ENCODE data around the gene KLHL8.

Gene KLHL8

DNA sequence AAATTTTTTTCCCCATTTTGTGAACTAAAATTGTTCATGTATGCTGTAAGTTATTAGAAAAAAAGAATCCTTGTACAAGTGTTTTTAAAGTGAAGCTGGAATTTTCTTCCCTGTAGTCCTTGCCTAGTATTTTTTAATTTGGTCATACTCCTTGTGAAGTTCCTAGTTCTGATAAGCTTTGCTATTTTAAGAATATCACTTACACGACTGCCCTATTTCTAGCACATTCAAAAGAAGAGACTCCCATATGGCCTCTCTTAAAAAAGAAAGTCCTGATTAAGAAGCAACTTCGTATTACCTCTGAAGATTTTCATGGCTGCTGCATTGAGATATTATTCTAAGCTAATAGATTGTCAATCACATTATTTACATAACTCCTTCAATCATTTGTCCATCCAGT is 87.2 kb downstream of the KLHL8 start:
- H3K9ac ChIP-seq (ENCODE audit: low read depth, low read length), result no peak overlapping the region
- H3K36me3 ChIP-seq (ENCODE audit: insufficient read depth, low read length), result peaks cover 24% of the 10 kb centered on the region
- no peaks in the 10 kb centered on the region for H3K9me3 ChIP-seq (ENCODE audit: control insufficient read depth, insufficient read depth, low read length)
- H3K4me1 ChIP-seq (ENCODE audit: insufficient read depth, low read length), result no peaks in the 10 kb centered on the region

DNA sequence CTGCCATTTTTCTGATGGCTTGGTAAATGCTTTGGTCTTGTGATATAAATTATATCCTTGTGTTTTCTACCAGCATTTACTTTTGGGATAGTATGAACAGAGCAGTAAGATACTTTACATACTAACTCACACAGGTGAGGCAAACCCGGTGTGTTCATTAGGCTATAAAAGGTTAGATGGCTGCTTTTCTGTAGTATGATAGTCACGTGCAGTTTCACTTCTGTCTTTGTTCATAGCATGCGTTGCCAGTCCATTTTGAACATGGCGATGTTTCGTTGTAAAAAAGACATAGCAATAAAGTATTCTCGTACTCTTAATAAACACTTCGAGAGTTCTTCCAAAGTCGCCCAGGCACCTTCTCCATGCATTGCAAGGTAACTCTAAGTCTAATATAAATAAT is 88.4 kb downstream of the KLHL8 start:
- Histone ChIP-seq H3K36me3 (ENCODE audit: insufficient read depth, low read length) (peaks cover 24% of the 10 kb centered on the region), H3K9me3 (ENCODE audit: control insufficient read depth, insufficient read depth, low read length) (no peaks in the 10 kb centered on the region), H3K9ac (ENCODE audit: low read depth, low read length) (no peak overlapping the region), H3K4me1 (ENCODE audit: insufficient read depth, low read length) (no peaks in the 10 kb centered on the region)

DNA sequence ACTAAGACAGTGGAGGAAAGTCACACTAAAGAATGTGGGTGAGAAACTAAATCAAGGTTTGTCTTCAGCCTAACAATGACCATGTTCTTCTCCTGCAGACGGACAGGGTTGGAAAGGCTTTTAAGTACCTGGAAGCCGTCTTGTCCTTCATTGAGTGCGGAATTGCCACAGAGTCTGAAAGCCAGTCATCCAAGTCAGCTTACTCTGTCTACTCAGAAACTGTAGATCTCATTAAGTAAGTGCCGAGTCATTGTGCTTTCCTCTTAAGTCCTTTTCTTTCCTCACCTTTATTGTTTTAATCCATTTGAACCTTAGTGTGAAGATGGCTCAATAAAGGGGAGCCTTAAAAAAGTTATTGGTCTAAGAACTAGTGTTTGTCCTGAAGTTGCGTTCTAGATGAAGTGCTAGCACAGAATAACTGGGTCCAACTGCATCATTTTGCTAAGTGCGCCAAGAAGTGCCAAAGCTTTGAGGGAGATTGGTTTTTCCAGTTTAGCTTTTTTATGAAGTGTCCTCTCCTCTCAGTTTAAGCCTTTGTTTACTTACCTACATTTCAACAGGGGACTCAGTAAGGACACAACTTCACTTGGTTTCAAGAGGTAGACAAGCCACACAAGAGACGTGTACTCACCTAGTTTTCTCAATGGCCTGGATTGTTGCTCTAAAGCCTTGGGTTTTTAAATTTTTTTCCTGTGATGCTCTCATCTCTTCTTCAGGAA is 89.3 kb downstream of the KLHL8 start:
- peaks cover 24% of the 10 kb centered on the region for H3K36me3 ChIP-seq (ENCODE audit: insufficient read depth, low read length)
- H3K9me3 ChIP-seq (ENCODE audit: control insufficient read depth, insufficient read depth, low read length), result no peaks in the 10 kb centered on the region
- no peak overlapping the region for H3K9ac ChIP-seq (ENCODE audit: low read depth, low read length)
- no peaks in the 10 kb centered on the region for H3K4me1 ChIP-seq (ENCODE audit: insufficient read depth, low read length)

DNA sequence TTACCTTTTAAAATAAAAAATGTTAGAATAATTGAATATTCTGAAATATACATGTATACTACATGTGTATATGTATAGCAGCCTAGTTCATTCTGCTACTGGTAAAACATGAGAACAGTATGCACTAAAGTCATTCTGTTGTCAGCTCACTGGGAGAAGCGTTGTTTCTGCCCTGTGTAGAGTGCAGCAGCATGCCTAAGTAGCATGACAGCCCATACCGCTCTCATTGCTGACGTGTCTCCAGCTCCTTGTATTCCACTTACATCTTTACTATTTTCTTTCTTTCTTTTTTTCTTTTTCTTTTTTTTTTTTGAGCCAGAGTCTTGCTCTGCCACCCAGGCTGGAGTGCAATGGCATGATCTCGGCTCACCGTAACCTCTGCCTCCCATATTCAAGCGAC is 90.7 kb downstream of the KLHL8 start:
- no peaks in the 10 kb centered on the region for H3K9me3 ChIP-seq (ENCODE audit: control insufficient read depth, insufficient read depth, low read length)
- H3K36me3 ChIP-seq (ENCODE audit: insufficient read depth, low read length), result peaks cover 24% of the 10 kb centered on the region
- H3K4me1 ChIP-seq (ENCODE audit: insufficient read depth, low read length), result no peaks in the 10 kb centered on the region
- H3K9ac ChIP-seq (ENCODE audit: low read depth, low read length), result no peak overlapping the region

DNA sequence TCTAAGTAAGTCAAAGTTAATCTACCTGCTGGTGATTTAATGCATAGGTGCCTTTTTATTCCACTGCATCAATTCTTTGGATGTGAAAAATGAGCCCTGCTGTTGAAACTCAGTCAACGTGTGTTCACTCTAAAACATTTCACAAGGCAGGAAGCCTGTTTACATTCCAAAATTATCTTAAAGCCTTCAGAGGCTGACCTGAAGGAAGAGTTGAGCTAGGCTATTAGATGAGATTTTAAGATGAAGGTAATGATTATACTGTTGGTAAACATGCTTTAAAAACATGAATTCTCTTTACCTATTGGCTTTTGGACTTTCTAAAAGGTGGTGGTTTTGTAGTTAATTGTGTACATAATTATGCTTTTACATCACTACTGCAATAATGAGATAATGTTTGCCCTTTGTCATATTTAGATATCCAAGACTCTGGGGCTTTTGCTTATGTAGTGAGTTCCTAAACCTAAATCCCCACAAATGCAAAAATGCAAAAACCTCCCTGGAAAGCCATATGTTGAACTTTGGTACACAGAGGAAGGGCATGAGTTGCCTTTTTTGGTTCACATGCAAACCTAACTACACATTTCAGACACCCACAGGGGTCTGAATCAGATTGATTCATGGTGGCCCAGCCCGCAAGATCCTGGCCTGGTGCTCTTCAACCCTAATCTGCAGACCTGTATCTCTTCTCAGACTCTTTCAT is 92.3 kb downstream of the KLHL8 start:
- H3K9me3 ChIP-seq (ENCODE audit: control insufficient read depth, insufficient read depth, low read length), result no peaks in the 10 kb centered on the region
- peaks cover 17% of the 10 kb centered on the region for H3K36me3 ChIP-seq (ENCODE audit: insufficient read depth, low read length)
- H3K9ac ChIP-seq (ENCODE audit: low read depth, low read length), result no peak overlapping the region
- no peaks in the 10 kb centered on the region for H3K4me1 ChIP-seq (ENCODE audit: insufficient read depth, low read length)

DNA sequence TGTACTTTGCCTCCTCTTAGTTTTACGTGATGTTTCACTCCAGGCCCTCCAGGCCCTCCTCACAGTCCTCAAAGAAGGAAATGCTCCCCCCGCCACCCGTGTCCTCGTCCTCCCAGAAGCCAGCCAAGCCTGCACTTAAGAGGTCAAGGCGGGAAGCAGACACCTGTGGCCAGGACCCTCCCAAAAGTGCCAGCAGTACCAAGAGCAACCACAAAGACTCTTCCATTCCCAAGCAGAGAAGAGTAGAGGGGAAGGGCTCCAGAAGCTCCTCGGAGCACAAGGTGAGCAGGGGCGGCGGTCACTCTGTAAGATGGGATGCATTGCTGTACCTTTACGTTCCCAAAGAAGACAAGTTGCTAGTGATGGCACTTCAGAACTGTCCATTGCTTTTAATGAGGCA is 94.4 kb downstream of the KLHL8 start:
- Histone ChIP-seq H3K36me3 (ENCODE audit: insufficient read depth, low read length) (peaks cover 13% of the 10 kb centered on the region; the same call in 1 of the 2 replicates), H3K9me3 (ENCODE audit: control insufficient read depth, insufficient read depth, low read length) (no peaks in the 10 kb centered on the region), H3K9ac (ENCODE audit: low read depth, low read length) (no peak overlapping the region), H3K4me1 (ENCODE audit: insufficient read depth, low read length) (no peaks in the 10 kb centered on the region)

DNA sequence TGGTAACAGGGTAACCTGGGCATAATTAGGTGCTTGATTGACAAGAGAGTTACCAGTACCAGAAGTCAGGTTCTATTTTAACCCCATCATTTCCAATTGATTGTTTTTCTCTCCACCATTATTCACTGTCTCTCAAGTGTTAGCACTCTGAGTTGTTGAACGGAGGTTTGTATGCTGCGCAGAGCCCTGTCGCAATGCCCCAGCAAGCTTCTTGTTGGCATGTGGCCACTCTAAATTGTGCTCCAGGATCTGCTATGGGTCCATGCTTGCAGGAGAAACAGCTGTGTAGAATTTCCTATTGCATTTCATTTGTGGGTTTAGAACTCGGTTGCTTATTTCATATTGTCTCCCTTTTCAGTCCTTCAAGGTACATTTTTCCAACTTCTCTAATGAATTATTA is 98.2 kb downstream of the KLHL8 start:
- Histone ChIP-seq H3K9me3 (ENCODE audit: control insufficient read depth, insufficient read depth, low read length) (no peaks in the 10 kb centered on the region), H3K4me1 (ENCODE audit: insufficient read depth, low read length) (peaks cover 17% of the 10 kb centered on the region), H3K9ac (ENCODE audit: low read depth, low read length) (no peak overlapping the region), H3K36me3 (ENCODE audit: insufficient read depth, low read length) (peaks cover 2% of the 10 kb centered on the region)

DNA sequence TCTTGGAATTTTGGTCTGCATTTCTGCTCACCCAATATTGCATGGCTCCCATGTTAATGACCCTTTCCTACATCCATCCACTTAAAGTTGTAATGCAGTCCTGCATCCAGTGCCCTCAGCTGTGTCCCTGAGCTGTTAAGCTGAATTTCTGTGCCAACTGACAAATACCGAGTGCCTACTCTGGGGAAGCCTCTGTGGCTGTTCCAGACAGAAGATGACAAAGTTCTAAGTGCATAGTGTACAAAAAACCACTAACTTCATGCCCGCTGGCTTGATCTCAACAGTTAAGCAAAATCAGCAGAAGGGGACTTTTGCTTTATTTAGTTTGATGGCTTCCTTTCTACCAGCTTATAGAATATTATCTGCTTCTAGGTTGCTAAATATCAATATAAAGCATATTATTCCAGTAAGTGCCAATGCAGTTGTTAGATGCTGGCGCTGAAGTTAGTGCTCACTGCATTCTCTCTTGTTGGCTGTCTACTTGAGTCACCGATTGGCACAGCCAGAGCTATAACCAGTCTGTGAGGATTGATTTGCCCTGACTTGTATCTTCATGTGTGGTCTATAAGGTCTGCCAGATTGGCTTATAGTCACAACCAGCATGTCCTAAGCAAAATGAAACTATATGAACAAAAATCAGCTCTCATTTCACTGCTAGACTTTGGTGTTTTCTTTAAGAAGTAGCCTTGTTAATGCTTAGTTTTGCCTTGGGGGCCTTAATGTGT is 98.9 kb downstream of the KLHL8 start:
- no peak overlapping the region for H3K9ac ChIP-seq (ENCODE audit: low read depth, low read length)
- peaks cover 6% of the 10 kb centered on the region for H3K36me3 ChIP-seq (ENCODE audit: insufficient read depth, low read length)
- H3K4me1 ChIP-seq (ENCODE audit: insufficient read depth, low read length), result peaks cover 25% of the 10 kb centered on the region
- no peaks in the 10 kb centered on the region for H3K9me3 ChIP-seq (ENCODE audit: control insufficient read depth, insufficient read depth, low read length)

DNA sequence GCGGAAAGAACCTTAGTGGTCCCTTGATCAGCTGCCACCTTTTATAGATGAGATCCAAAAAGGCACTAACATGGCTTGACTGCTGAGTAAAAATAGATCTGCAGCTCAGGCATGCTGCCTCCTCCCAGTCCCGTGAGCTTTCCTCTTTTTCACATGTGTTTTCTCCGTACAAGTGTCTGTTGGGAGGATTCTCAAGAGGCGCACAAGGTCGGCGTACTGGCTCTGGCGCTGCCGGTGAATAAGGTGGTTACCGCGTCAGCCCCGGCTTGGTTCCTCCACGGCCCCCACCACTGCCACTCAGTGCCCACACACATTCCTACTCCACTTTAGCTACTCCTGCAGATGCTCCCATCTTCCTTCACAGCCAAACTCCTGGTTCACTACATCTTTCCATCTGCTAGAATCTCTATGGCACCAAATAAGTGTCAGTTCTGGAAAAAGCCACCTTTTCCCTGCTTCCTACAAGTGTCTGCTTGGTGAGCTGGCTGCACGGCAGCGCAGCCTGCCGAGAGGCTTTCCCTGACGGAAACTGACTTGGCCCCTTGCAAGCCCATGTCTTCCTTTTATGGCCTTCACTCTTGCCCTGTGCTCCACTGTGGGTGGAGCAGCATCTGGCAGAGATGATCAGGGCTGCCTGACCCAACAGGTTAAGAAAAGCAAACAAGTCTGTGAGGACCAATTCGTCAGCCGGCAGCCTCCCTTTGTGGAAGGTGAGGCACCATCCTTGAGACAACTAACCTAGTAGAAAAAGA is 99.8 kb downstream of the KLHL8 start:
- H3K9me3 ChIP-seq (ENCODE audit: control insufficient read depth, insufficient read depth, low read length), result no peaks in the 10 kb centered on the region
- peaks cover 14% of the 10 kb centered on the region for H3K36me3 ChIP-seq (ENCODE audit: insufficient read depth, low read length)
- H3K9ac ChIP-seq (ENCODE audit: low read depth, low read length), result no peak overlapping the region

DNA sequence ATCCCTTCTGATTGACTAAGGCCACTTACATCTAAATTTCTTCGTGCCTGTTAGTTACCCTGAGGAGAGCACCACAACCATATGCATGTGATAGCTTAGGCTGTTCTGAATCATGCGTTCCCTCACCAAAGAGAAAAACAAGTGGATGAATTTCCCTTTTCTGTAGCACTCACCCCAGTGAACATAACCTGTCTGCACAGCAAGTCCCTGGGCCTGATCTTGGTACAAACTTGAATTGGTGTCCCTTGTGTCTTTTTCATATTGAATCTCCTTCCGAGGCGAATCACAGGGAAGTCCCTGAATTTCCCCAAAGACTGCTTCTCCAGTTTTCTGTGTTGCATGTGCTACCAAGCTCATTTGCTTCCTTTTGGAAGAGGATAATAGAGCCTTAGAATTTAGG is 100.4 kb downstream of the KLHL8 start:
- peaks cover 18% of the 10 kb centered on the region for H3K36me3 ChIP-seq (ENCODE audit: insufficient read depth, low read length)

More for the DNA sequence above, 99.8 kb downstream of the KLHL8 start:
- H3K4me1 ChIP-seq (ENCODE audit: insufficient read depth, low read length), result peaks cover 26% of the 10 kb centered on the region

DNA sequence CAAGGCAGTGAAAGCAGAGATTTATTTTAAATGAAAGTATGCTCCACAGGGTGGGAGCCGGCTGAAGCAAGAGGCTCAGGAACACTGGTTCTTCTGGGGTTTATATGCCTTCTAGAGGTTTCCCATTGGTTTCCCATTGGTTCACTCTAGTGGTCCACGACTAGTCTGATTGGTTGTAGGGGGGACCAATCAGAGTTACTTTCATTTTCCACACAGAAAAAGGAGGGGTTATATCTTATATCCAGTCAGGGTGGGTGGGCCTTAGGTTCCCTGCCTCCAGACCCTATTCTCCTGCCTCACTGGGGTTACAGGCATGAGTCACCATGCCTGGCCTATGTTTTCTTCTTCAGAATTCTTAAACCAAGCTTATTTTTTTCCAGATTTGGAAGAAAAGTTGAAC is 101.6 kb downstream of the KLHL8 start:
- peaks cover 26% of the 10 kb centered on the region for H3K4me1 ChIP-seq (ENCODE audit: insufficient read depth, low read length)
- peaks cover 20% of the 10 kb centered on the region for H3K36me3 ChIP-seq (ENCODE audit: insufficient read depth, low read length)
- no peak overlapping the region; the same call in 1 of the 2 replicates for H3K9ac ChIP-seq (ENCODE audit: low read depth, low read length)
- H3K9me3 ChIP-seq (ENCODE audit: control insufficient read depth, insufficient read depth, low read length), result no peaks in the 10 kb centered on the region

More for the DNA sequence above, 100.4 kb downstream of the KLHL8 start:
- Histone ChIP-seq H3K9me3 (ENCODE audit: control insufficient read depth, insufficient read depth, low read length) (no peaks in the 10 kb centered on the region), H3K9ac (ENCODE audit: low read depth, low read length) (no peak overlapping the region), H3K4me1 (ENCODE audit: insufficient read depth, low read length) (peaks cover 26% of the 10 kb centered on the region)

DNA sequence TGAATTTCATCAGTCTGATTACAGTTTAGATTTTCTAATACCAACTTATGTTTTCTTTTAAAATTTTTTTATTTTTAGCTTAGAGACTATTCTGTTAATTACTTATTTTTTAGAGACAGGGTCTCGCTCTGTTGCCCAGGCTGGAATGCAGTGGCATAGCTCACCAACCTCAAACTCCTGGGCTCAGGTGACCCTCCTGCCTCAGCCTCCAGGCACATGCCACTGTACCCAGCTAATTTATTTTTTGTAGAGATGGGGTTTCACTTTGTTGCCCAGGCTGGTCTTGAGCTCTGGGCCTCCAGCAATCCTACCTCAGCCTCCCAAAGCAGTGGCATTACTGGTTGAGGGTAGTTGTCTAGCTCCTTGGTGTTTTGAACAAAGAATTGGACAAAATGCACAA is 102.0 kb downstream of the KLHL8 start:
- peaks cover 19% of the 10 kb centered on the region for H3K36me3 ChIP-seq (ENCODE audit: insufficient read depth, low read length)
- peaks cover 26% of the 10 kb centered on the region for H3K4me1 ChIP-seq (ENCODE audit: insufficient read depth, low read length)
- peak overlapping the region; percentile 10; the same call in 1 of the 2 replicates for H3K9ac ChIP-seq (ENCODE audit: low read depth, low read length)
- H3K9me3 ChIP-seq (ENCODE audit: control insufficient read depth, insufficient read depth, low read length), result no peaks in the 10 kb centered on the region

DNA sequence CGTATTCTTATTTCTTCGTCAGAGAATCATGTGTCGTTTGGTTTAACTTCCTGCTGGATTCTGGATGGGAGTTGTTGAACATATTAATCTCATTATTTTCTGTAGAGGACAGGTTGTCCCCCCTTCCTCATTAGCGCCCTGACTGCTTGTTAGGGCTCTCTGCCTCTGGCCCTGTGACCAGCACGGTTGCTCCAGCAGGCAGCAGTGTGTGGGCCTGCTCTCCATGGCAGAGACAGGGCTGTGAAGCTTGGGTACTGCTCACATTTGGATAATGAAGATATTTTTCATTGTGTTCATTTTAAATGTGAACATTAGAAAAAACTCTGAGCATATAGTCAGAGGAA is 102.7 kb downstream of the KLHL8 start:
- Histone ChIP-seq H3K9ac (ENCODE audit: low read depth, low read length) (no peak overlapping the region), H3K9me3 (ENCODE audit: control insufficient read depth, insufficient read depth, low read length) (no peaks in the 10 kb centered on the region), H3K4me1 (ENCODE audit: insufficient read depth, low read length) (peaks cover 26% of the 10 kb centered on the region), H3K36me3 (ENCODE audit: insufficient read depth, low read length) (peaks cover 18% of the 10 kb centered on the region)

DNA sequence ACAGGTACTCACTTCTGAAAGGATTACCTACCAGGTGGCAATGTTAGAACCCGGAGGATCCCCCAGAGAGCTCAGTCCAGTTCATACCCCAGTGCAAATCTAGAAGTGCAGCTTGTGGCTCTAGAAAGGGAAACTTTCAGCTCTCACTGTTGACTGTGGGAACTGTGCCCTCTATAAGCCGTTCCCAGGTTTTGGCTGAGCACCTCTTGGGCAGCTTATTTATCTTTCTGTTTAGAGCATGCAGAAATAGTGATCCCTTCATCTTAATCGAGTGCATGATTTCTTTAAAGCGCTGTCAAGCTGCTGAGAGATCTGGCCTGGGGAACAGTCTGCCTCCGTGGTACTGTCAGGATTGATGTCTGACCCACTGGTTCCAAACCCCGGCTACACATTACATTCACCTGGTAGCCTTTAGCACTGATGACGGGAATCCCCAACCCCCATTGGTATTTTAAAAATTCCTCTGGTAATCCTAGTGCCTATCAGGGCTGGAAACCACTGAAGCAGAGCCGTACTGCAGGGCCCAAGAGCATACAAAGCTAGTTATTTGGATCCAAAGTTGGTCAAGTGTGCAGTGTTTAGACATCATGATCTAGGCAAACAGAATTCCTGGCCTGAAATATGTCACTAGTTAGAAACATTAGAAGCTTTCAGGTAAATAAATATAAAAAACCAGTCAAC is 103.2 kb downstream of the KLHL8 start:
- Histone ChIP-seq H3K9ac (ENCODE audit: low read depth, low read length) (no peak overlapping the region), H3K36me3 (ENCODE audit: insufficient read depth, low read length) (peaks cover 18% of the 10 kb centered on the region), H3K4me1 (ENCODE audit: insufficient read depth, low read length) (peaks cover 26% of the 10 kb centered on the region)

More for the DNA sequence above, 103.2 kb downstream of the KLHL8 start:
- no peaks in the 10 kb centered on the region for H3K9me3 ChIP-seq (ENCODE audit: control insufficient read depth, insufficient read depth, low read length)

All from ES-I3 (cell line).